NCI-H128 (cell line): ENCODE results near the gene ARHGAP29.

Experiments used
- DNase-seq: peaks from one replicate; lab custom pipeline; 2025; ENCODE audit not compliant: unreplicated experiment; lab: John Stamatoyannopoulos, UW

The ARHGAP29 gene

DNA sequence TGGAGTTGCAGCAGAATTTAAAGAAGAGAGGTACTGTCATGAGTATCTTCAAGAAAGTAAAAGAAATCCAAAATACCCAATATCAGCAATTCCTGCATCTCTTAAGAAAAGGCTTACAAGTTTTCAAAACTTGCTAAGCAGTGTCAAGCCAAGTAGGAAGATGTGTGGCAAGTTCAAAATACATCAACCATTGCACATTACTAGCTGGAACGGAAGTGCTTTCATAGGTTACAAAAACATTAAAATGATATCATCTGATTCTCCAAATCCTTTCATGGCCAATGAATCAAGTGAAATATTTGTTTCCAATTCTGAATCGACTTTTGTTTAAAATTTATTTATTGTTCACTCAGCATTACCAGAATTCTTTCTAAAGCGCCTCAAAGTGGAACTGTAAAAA lies 110.7 kb downstream of the ARHGAP29 start:
- no peak for DNase-seq

DNA sequence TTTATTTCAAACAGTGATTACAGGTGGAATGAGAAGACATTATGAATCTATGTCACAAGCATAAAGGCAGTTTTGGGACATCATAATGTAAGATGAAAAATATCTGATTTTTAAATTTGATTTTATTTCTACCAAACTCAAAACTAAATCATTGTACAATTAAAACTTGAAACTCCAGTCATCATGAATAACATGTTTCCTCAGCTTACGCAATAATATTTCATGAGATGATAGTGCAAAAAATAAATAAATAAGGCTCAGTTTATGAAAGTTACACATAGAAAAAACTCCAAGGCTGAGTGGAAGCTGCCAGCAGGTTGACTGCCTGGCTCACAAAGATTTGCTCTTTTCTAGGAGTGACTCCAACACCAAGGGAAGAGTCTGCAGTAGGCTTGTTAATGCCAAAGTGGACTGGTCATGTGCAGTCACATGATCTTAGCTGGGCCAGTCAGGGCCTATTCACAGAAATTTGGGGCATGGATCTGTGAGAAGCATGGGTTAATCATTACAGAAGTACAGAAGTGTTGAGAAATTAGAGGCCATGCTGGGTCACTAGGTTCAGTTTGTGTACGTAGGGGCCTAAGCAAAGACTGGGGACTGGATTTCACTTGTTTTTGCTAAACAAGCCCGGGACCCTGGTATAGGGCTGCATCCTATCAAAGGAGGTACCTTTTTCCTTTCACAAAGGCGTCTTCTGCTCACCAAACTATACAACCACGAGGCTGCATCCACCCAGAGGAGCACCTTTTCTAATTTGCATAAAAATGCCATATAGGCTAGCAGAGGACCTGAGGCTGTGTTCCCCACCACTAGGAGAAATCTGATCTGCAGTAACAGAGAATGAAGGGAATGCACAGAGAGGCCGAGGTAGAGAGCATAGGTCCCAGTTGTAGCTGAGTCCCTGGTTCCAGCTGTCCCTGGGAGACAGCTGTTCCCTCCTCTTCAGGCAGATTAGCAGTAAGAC lies 111.6 kb downstream of the ARHGAP29 start:
- DNase-seq = no peak

DNA sequence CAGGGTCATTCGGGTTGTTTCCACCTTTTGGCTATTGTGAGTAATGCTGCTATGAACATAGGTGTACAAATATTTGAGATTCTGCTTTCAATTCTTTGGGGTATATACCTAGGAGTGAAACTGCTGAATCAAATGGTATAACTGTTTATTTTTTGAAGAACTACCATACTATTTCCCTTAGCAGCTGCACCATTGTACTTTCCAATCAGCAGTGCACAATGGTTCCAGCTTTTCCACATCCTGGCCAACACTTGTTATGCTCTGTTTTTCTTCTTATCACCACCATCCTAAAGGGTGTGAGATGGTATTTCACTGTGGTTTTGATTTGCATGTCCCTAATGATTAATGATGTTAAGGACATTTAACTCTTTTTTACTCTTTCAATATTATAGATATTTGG lies 112.8 kb downstream of the ARHGAP29 start:
- DNase-seq = no peak

DNA sequence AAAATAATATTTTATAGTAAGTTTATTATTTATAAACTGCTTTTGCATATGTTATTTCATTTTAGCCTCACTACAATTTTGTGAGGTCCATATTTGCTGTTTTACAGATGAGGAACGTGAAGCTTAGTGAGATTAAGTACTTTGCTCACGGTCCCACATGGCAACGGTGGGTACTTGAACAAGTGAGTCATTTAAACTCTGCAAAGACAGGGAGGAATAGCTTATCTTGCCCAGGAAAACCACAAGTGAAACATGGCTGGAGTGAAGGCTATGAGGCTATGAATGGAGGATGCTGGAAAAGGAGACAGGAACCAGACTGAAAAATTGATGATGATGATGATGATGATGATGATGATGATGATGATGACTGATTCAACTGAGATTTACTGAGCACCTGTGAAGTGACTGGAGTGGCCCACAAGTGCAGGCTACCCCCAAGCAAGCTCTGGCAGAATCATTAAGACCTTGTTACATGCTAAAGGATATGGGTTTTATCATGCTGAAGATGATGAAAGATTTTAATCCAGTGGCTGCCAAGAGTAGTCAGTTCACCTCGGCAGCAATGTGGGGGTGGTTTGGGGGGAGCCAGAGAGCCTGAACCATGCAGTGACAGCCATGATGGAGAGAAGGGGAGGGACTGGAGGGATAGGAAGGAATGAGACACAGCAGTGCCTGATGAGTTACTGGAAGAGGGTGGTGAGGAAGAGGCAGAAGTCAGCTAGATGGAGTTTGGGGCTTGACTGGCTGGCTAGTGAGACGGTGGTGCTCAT lies 115.0 kb downstream of the ARHGAP29 start:
- no peak for DNase-seq
